Mesothelial cell of epicardium (in vitro differentiated cells): ENCODE results near the gene FRAS1. TPM values are rescaled to one million over a fixed set of nuclear protein-coding genes. Genes with fewer than 3 reads are reported as not detected.

ENCODE experiments used
- DNase-seq, 2 experiments: peaks; one replicate each; pipeline ENCODE4 v3.0.0; 2021; ENCODE audit warnings: low spot score in 2 of 2; ENCODE audit not compliant: unreplicated experiment in 2 of 2
- H3K27ac Mint-ChIP-seq: 2 replicates; pipeline ENCODE4 v1.8.0; 2021; ENCODE audit warnings: mixed read lengths
- H3K27me3 Mint-ChIP-seq: 2 replicates; pipeline ENCODE4 v1.8.0; 2021; ENCODE audit warnings: low read depth, mixed read lengths
- H3K36me3 Mint-ChIP-seq: 2 replicates; pipeline ENCODE4 v1.8.0; 2021; ENCODE audit warnings: mixed read lengths
- H3K4me1 Mint-ChIP-seq: 2 replicates; pipeline ENCODE4 v1.8.0; 2021; ENCODE audit warnings: mixed read lengths
- H3K4me3 Mint-ChIP-seq: 2 replicates; pipeline ENCODE4 v1.8.0; 2021; ENCODE audit warnings: mild to moderate bottlenecking, moderate library complexity, mixed read lengths
- H3K9me3 Mint-ChIP-seq: 2 replicates; pipeline ENCODE4 v1.8.0; 2021; ENCODE audit warnings: mixed read lengths
- CTCF ChIP-seq: fragments of 200-600 bp; sonication (generic); IDR thresholded peaks from one replicate; pipeline ENCODE4 v1.5.0; 2021; ENCODE audit warnings: antibody characterized with exemption; ENCODE audit not compliant: unreplicated experiment
- total RNA-seq: library from RNA; stranded (reverse); gene quantifications from 3 replicates; pipeline ENCODE4 v1.2.1, GENCODE V29; 2021

The FRAS1 gene
- total RNA-seq, 1 donor from 2014 or later = 51.9 TPM

DNA sequence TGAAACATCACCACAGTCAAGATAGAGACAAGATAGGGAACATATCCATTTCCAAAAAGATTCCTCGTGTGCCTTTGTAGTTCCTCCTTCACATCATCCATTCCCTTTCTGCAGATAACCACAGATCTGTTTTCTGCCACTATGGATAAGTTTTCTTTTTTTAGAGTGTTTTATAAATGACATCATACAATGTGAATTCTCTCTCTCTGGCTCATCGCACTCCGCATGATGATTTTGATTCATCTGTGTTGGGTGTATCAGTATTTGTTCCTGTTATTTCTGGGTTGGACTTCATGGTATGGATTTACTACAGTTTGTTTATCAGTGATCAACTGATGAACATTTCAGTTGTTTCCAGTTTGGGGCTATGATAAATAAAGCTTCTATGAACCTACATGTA, 471.2 kb downstream of the FRAS1 start:
- H3K4me1 Mint-ChIP-seq = peaks cover 4% of the 10 kb centered on the region
- H3K9me3 Mint-ChIP-seq = peaks cover 4% of the 10 kb centered on the region
- no peak for TF ChIP-seq CTCF
- H3K27me3 Mint-ChIP-seq = no peaks in the 10 kb centered on the region
- no peak overlapping the region for H3K27ac Mint-ChIP-seq
- peaks cover 11% of the 10 kb centered on the region for H3K36me3 Mint-ChIP-seq
- no peak for DNase-seq
- no peak overlapping the region for H3K4me3 Mint-ChIP-seq

DNA sequence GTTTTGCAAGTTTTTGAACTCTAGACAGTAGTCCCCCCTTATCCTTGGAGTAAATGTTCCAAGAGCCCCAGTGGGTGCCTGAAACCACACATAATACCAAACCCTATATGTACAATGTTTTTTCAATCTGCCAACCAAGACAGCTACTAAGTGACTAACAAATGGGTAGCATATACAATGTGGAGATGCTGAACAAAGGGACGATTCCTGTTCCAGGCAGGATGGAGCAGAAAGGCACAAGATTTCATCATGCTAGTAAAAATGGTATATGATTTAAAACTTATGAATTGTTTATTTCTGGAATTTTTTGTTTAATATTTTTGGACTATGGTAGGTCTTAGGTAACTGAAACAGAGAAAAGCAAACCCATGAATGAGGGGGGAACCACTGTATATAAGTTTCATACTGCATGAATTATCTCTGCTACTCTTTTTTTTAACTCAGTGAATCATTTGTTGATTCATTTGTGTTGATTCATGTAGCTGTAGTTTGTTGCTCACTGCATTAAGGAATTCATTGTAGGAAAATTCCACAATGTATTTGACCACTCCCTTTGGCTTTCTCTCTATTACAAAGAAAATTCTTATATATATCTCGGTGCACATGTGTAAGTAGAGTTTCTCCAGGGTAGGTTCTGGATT, 472.6 kb downstream of the FRAS1 start:
- peaks cover 5% of the 10 kb centered on the region for H3K36me3 Mint-ChIP-seq
- H3K9me3 Mint-ChIP-seq = peaks cover 4% of the 10 kb centered on the region
- no peak for TF ChIP-seq CTCF

DNA sequence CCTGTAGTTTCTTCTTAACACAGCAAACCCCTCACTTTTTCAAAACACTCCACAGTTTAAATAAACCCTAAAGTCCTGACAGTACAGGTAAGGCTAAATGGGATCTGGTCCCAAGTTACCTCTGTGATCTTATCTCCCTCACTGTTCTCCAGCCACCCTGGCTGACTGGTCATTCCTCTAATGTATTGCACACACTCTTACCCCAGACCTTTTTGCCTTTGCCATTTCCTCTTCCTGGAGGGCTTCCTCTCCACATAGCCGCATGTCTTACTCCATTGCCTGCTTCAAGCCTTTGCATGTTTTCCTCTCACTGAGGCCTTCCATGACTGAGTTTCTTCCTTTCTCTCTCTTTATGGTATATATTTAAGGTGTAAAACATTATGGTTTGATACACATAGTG, 474.9 kb downstream of the FRAS1 start:
- H3K27ac Mint-ChIP-seq = no peak overlapping the region
- H3K4me1 Mint-ChIP-seq = no peaks in the 10 kb centered on the region
- H3K4me3 Mint-ChIP-seq = no peak overlapping the region
- H3K36me3 Mint-ChIP-seq = peaks cover 16% of the 10 kb centered on the region
- TF ChIP-seq CTCF = no peak
- no peaks in the 10 kb centered on the region for H3K27me3 Mint-ChIP-seq
- peaks cover 4% of the 10 kb centered on the region for H3K9me3 Mint-ChIP-seq
- no peak for DNase-seq

More for the DNA sequence above, 472.6 kb downstream of the FRAS1 start:
- no peak overlapping the region for H3K27ac Mint-ChIP-seq
- peaks cover 4% of the 10 kb centered on the region for H3K4me1 Mint-ChIP-seq
- H3K27me3 Mint-ChIP-seq = no peaks in the 10 kb centered on the region
- no peak for DNase-seq
- no peak overlapping the region for H3K4me3 Mint-ChIP-seq

GRCh38 chr4:78533854-78534253, 476.7 kb downstream of the FRAS1 start:
- Mint-ChIP-seq H3K27me3 (no peaks in the 10 kb centered on the region), H3K4me3 (no peak overlapping the region), H3K9me3 (peaks cover 4% of the 10 kb centered on the region), H3K27ac (peak overlapping the region; percentile 28), H3K4me1 (no peaks in the 10 kb centered on the region), H3K36me3 (peaks cover 19% of the 10 kb centered on the region)
- no peak for TF ChIP-seq CTCF
- DNase-seq = no peak

DNA sequence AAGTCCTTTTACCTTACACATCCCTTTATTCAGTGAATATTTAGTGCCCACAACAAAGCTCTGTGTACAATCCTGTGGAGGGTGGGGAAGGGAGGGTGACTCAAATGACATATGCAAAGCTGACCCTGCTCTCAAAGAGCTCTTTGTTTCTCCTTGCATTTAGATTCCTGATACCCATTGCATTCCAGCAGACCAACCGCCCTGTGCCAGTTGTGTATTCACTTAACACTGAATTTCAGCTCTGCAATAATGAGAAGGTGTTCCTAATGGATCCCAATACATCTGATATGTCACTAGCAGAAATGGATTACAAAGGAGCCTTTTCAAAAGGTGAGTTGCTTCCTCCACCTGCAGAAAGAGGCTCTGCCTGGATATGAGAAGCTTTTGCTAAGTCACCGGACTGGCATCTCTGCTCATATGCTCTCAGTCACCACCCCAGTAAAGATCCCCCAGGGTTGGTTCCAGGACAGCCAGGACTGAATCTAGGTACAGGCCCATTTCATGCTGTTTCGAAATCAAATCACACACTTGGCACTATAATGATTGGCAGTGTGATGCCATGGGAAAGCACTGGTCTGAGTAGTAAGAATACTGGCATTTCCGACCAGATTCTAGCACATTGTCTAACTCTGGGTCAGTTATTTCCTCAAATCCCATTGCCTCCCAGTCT, 477.3 kb downstream of the FRAS1 start:
- Mint-ChIP-seq H3K4me1 (no peaks in the 10 kb centered on the region), H3K27ac (no peak overlapping the region), H3K4me3 (no peak overlapping the region), H3K9me3 (peaks cover 4% of the 10 kb centered on the region), H3K36me3 (peaks cover 22% of the 10 kb centered on the region), H3K27me3 (no peaks in the 10 kb centered on the region)
- no peak for DNase-seq
- no peak for TF ChIP-seq CTCF
